RWPE2 (cell line): ENCODE measurements around the gene WDR82.

Source experiments
- ATAC-seq: fragments of 200-7000 bp; cut with Tn5 transposase; 3 replicates; pipeline ENCODE4 v1.9.1; 2021; ENCODE audit warnings: low read depth
- DNase-seq: peaks from one replicate; pipeline ENCODE4 v3.0.0-alpha.2; 2020; ENCODE audit warnings: low spot score
- H3K27ac ChIP-seq: fragments of 450-650 bp; 2 replicates; pipeline ENCODE4 v1.5.1; 2017; ENCODE audit warnings: mild to moderate bottlenecking; ENCODE audit not compliant: poor library complexity, severe bottlenecking
- H3K27me3 ChIP-seq: fragments of 250-450 bp; sonication (Bioruptor Pico); 2 replicates; pipeline ENCODE4 v1.5.1; 2021; ENCODE audit warnings: mild to moderate bottlenecking, moderate library complexity; ENCODE audit not compliant: insufficient read depth, poor library complexity, severe bottlenecking
- H3K36me3 ChIP-seq: fragments of 250-450 bp; sonication (Bioruptor Pico); 2 replicates; pipeline ENCODE4 v1.5.1; 2020; ENCODE audit warnings: low read depth, mild to moderate bottlenecking, moderate library complexity
- H3K4me1 ChIP-seq: fragments of 250-450 bp; sonication (Bioruptor Pico); 2 replicates; pipeline ENCODE4 v1.5.1; 2021; ENCODE audit warnings: mild to moderate bottlenecking, moderate library complexity; ENCODE audit not compliant: insufficient read depth, poor library complexity, severe bottlenecking
- H3K4me3 ChIP-seq: fragments of 250-450 bp; sonication (Bioruptor Pico); 2 replicates; pipeline ENCODE4 v1.5.1; 2021; ENCODE audit warnings: mild to moderate bottlenecking, moderate library complexity; ENCODE audit not compliant: severe bottlenecking
- H3K9me3 ChIP-seq: fragments of 250-450 bp; sonication (Bioruptor Pico); 2 replicates; pipeline ENCODE4 v1.5.1; 2021; ENCODE audit warnings: mild to moderate bottlenecking, moderate library complexity; ENCODE audit not compliant: severe bottlenecking
- TF ChIP-seq, protein P1 (sequence below): fragments of 450-650 bp; IDR thresholded peaks from one replicate; pipeline ENCODE4 v1.5.1; 2017; ENCODE audit warnings: mild to moderate bottlenecking, moderate library complexity; ENCODE audit not compliant: poor library complexity, severe bottlenecking

Gene WDR82

GRCh38 chr3:52238193-52238760 is 40.2 kb downstream of the WDR82 start:
- no peak; the same call in 2 of the 3 replicates for ATAC-seq
- H3K27me3 ChIP-seq = no peaks in the 10 kb centered on the region
- H3K27ac ChIP-seq = peak overlapping the region; percentile 90
- DNase-seq = no peak
- peaks cover 14% of the 10 kb centered on the region for H3K36me3 ChIP-seq
- TF ChIP-seq, protein P1, sequence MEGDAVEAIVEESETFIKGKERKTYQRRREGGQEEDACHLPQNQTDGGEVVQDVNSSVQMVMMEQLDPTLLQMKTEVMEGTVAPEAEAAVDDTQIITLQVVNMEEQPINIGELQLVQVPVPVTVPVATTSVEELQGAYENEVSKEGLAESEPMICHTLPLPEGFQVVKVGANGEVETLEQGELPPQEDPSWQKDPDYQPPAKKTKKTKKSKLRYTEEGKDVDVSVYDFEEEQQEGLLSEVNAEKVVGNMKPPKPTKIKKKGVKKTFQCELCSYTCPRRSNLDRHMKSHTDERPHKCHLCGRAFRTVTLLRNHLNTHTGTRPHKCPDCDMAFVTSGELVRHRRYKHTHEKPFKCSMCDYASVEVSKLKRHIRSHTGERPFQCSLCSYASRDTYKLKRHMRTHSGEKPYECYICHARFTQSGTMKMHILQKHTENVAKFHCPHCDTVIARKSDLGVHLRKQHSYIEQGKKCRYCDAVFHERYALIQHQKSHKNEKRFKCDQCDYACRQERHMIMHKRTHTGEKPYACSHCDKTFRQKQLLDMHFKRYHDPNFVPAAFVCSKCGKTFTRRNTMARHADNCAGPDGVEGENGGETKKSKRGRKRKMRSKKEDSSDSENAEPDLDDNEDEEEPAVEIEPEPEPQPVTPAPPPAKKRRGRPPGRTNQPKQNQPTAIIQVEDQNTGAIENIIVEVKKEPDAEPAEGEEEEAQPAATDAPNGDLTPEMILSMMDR = no peak
- H3K4me1 ChIP-seq = peaks cover 25% of the 10 kb centered on the region
- H3K4me3 ChIP-seq = peak overlapping the region; percentile 58
- no peaks in the 10 kb centered on the region for H3K9me3 ChIP-seq

- H3K27ac ChIP-seq = peak overlapping the region; percentile 90
These were observed 40.7 kb downstream of the WDR82 start for GRCh38 chr3:52237657-52238172.

DNA sequence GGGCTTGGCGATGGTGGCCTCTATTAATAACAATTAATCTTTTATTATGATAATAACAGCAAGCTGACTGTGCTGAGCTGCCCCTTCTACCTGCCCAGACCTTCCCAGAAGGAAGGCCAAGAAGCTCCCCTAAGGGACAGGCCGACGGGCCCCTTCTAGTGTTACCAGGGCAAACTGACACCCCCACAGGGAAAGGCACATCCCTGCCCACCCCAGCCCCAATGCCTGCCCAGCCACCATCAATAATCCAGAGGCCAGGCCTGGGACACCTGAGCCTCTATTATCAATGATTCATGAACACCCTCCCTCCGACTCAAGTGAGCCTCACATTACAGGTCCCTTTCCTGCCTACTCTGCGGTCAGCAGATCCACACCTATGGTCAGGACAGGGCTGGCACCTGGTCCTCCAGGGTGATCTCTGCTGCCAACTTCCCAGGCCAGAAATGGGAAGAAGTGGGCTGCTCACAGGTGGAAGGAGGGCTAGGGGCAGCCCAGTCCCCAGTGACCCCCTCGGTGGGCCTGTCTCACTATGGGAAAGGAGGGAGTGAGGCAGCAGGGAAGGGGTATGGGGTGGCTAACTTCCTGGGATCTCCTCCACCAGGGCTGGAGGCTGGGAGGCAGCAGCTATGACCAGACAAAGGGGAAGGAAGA is 41.3 kb downstream of the WDR82 start:
- H3K36me3 ChIP-seq = peaks cover 26% of the 10 kb centered on the region
- DNase-seq (no peak), ATAC-seq (peak; percentile 28)
- H3K27ac ChIP-seq = peak overlapping the region; percentile 90
- no peaks in the 10 kb centered on the region for H3K27me3 ChIP-seq
- no peaks in the 10 kb centered on the region for H3K9me3 ChIP-seq
- peaks cover 25% of the 10 kb centered on the region for H3K4me1 ChIP-seq
- TF ChIP-seq, protein P1 = peak; percentile 3
- peak overlapping the region; percentile 58 for H3K4me3 ChIP-seq

More at GRCh38 chr3:52237657-52238172, 40.7 kb downstream of the WDR82 start:
- Histone ChIP-seq H3K36me3 (peaks cover 20% of the 10 kb centered on the region), H3K9me3 (no peaks in the 10 kb centered on the region), H3K4me1 (peaks cover 25% of the 10 kb centered on the region), H3K4me3 (peak overlapping the region; percentile 58), H3K27me3 (no peaks in the 10 kb centered on the region)
- TF ChIP-seq, protein P1 = peak; percentile 6
- peak; percentile 89 for DNase-seq
- peak; percentile 86 for ATAC-seq

DNA sequence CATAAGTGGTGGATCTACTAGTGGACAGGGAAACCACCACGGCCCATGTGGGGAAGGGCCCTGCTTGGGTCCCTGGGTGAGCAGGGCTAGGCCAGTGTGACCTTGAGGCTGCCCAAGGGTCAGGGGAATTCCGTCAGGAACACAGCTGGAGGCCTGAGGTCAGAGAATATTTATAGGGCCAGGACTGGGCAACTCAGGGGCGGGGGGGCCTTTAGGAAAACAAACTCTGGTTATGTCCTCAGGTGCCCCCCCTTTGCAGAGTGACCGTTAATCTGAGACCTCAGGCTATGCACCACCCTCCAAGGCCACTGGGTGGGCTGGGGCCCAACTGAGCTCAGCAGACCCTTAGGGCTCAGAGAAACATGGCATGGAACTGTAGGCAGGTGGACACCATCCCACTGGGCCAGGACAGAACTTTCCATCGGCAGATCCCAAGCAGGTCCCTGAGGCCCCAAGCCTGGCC is 42.0 kb downstream of the WDR82 start:
- peaks cover 25% of the 10 kb centered on the region for H3K4me1 ChIP-seq
- peak overlapping the region; percentile 90 for H3K27ac ChIP-seq
- ATAC-seq = no peak

More for the DNA sequence above, 42.0 kb downstream of the WDR82 start:
- DNase-seq = peak; percentile 38
- TF ChIP-seq, protein P1 = no peak
- no peaks in the 10 kb centered on the region for H3K27me3 ChIP-seq
- no peaks in the 10 kb centered on the region for H3K9me3 ChIP-seq
- H3K4me3 ChIP-seq = no peak overlapping the region
- peaks cover 33% of the 10 kb centered on the region for H3K36me3 ChIP-seq
